ENCODE data around the gene ZNF232.
"Not testable (repeated sequence)": the region's sequence is repeated elsewhere in the genome, so short reads cannot be mapped to it uniquely, and the experiment has no call there.

ZNF232 gene

DNA sequence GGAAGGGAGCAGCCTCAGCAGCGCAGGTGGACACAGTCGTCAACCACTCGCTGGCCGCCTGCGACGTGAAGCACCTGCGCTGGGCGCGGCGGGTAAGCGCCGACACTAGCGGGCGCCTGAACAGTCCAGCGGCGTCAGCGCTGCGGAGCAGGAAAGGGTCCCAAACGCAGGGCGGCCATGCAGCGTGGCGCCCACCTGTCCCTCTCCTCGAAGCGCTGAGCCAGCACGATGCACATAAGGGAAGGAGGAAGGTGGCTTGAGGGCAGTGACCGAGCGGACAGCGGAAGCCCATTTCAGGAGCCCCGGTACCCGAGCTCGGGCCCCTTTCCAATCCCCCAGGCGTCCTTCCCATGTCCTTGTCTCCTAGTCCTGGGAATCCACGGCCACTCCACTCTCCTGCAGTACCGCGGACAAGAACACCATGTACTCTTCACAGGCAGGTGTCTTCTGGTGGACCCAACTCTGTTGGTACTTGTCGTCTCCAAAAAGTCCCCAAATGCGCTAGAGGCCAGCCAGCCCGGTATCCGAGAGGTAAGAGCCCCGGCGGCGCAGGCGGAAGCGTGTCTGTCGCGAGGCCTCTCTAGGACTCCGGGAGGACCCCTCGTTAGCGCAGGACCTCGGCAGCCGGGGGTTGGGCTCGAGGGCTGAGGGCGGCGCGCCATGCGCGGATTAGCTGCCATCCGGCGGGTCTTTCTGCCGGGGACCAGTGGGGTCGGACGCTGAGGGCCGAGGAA lies 14.4 kb downstream of the ZNF232 start:
- no peak for DNase-seq (ENCODE audit: low spot score)

DNA sequence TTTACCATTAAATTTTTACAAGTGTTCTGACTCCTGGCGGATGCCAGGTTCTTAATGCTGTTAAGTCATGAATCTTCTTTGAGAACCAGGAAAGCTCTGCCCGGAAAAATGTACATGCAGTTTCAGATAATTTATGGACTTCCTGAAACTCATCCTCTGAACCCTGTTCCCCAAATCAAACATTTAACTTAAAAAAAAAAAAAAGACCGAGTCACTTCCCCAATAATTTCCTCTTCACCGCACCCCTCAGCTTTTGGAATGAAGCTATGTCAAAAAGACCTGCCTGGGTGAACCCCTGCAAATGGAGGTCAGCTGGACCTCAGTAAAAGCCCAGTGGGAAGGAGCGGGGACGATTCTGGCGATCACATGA lies 15.0 kb downstream of the ZNF232 start:
- DNase-seq (ENCODE audit: low spot score) = no peak

DNA sequence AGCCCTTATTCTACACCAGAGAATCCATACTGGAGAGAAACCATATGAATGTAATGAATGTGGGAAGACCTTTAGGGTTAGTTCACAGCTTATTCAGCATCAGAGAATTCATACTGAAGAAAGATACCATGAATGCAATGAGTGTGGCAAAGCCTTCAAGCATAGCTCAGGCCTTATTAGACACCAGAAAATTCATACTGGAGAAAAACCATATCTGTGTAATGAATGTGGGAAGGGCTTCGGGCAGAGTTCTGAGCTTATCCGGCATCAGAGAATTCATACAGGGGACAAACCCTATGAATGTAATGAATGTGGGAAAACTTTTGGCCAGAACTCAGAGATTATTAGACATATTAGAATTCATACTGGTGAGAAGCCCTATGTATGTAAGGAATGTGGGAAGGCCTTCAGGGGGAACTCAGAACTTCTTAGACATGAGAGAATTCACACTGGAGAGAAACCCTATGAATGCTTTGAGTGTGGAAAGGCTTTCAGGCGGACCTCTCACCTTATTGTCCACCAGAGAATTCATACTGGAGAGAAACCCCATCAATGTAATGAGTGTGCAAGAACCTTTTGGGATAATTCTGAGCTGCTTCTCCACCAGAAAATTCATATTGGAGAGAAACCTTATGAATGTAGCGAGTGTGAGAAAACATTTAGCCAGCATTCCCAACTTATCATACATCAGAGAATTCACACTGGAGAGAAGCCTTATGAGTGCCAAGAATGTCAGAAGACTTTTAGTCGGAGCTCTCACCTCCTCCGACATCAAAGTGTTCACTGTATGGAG lies 19.3 kb downstream of the ZNF232 start:
- no peak for DNase-seq (ENCODE audit: low spot score)

DNA sequence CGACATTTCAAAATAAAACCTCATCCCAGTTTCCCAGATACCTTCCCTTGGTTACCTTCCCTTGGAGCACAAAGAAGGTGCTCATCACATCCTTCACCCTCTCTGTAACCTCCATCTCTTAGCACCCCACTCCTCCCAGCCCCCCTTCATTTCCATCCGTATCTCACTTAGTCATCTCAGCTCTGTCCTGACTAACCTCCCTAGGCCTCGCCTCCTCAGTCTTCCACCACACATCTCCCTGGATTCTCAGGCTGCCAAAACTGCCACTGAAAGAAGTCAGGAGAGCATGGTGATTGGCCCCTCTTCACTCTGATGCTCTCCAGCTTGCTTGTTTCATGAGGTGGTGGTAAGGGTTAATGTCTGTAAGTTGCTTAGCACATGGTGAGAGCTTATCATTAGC lies 31.1 kb downstream of the ZNF232 start:
- no peak for DNase-seq (ENCODE audit: low spot score)

- DNase-seq (ENCODE audit: low spot score) = peak; percentile 44
These were observed 33.3 kb downstream of the ZNF232 start, which contains the start of gene ZFP3 for GRCh38 chr17:5078106-5079028. ZFP3 (plus strand) TSS chr17:5078467; CDS start chr17:5091505, 13,038 bp downstream.

GRCh38 chr17:5077781-5078105 lies 33.9 kb downstream of the ZNF232 start:
- DNase-seq (ENCODE audit: low spot score) = no peak

DNA sequence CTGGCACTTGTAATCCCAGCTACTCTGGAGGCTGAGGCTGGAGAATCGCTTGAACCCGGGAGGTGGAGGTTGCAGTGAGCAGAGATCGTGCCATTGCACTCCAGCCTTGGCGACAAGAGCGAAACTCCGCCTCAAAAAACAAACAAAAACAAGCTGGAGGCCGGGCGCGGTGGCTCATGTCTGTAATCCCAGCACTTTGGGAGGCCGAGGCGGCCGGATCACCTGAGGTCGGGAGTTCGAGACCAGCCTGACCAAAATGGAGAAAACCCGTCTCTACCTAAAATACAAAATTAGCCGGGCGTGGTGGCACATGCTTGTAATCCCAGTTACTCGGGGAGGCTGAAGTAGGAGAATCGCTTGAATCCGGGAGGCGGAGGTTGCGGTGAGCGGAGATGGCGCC lies 34.4 kb downstream of the ZNF232 start:
- not testable (repeated sequence) for DNase-seq (ENCODE audit: low spot score)

DNA sequence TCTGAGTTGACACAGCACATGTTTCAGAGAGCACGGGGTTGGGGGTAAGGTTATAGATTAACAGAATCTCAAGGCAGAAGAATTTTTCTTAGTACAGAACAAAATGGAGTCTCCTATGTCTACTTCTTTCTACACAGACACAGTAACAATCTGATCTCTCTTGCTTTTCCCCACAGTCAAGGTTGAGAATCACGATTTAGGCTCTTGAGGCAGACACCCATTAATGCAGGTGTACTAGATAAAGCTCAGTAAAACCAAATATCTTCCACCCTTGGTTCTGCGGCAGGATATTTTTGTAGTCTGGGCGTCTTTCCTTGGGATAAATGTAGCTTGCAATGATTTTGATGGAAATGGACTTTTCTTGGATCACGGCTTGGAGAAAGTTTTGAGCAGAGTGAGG lies 36.2 kb downstream of the ZNF232 start:
- DNase-seq (ENCODE audit: low spot score) = not testable (repeated sequence)

DNA sequence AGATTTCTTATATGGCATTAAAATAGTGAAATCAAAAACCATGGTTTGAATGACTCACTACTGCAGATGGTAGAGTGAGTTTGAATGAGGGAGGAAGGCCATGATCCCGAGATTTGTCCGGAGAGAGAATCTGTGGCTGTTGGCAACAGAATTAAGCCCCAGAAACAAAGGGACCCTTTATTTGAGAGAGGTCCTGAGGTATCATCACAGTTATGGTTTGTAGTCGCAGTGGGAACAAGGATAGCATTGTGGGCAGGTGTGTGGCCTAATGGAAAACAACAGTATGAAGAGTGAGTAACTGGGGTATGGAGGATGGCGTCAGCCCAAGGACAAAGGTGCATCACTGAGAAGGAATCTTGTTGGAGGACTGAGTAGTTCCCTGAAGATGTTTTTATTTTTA lies 42.0 kb downstream of the ZNF232 start:
- no peak for DNase-seq (ENCODE audit: low spot score)

- no peak for DNase-seq (ENCODE audit: low spot score)
These were observed 43.4 kb downstream of the ZNF232 start for GRCh38 chr17:5068236-5068635.

DNA sequence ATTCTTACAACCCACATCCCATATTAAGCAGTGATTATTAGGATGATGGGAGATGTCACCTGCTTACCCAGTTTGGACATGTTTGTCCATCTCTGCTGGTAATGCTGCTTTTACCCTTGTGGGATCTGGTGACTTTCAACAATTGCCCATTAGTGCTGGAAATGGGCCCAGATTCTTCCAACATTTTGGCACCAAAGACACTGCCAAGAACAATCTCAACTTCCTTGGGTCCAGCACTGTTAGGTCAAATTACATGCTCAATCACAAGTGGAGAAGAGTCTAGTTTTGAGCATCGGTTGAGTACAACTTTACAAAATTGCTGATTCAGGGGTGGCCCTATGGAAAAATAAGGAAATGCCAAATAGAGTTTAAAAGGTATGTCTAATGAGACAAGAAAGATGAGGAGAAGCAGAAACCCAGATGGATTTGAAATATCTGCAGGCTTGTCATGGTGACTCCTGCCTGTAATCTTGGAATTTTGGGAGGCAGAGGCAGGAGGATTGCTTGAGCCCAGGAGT lies 46.4 kb downstream of the ZNF232 start:
- DNase-seq (ENCODE audit: low spot score) = no peak
